Measurements from ENCODE around the gene CTNS. TPM values are rescaled to one million over a fixed set of nuclear protein-coding genes. Genes with fewer than 3 reads are reported as not detected.
"Not testable (repeated sequence)": the region's sequence is repeated elsewhere in the genome, so short reads cannot be mapped to it uniquely, and the experiment has no call there.

CTNS gene
- total RNA-seq, 2 experiments from 2014 or later: 10.3 TPM

- ChIA-PET POLR2A (no interaction called here), CTCF (no interaction called here)
- no peak for DNase-seq
- Mint-ChIP-seq H3K27ac (no peak overlapping the region), H3K4me1 (peaks cover 35% of the 10 kb centered on the region), H3K4me3 (no peak overlapping the region), H3K27me3 (no peaks in the 10 kb centered on the region), H3K9me3 (peaks cover 6% of the 10 kb centered on the region), H3K36me3 (ENCODE audit: low read depth) (peaks cover 18% of the 10 kb centered on the region)
These were observed 61.6 kb downstream of the CTNS start for GRCh38 chr17:3698139-3698538.

GRCh38 chr17:3699951-3700350 lies 63.4 kb downstream of the CTNS start:
- Mint-ChIP-seq H3K27me3 (no peaks in the 10 kb centered on the region), H3K4me3 (no peak overlapping the region), H3K4me1 (peaks cover 21% of the 10 kb centered on the region), H3K9me3 (peaks cover 6% of the 10 kb centered on the region), H3K36me3 (ENCODE audit: low read depth) (peaks cover 25% of the 10 kb centered on the region), H3K27ac (no peak overlapping the region)
- no peak for DNase-seq
- CTCF ChIA-PET: interaction anchor here (1.0 kb wide), 2 partner anchors 11 to 22 kb away, joined by 4 to 5 read pairs; no protein-coding TSS in a partner anchor
- POLR2A ChIA-PET: no interaction called here

GRCh38 chr17:3702041-3702539 lies 65.5 kb downstream of the CTNS start:
- not testable (repeated sequence) for H3K27me3 Mint-ChIP-seq, H3K27ac Mint-ChIP-seq, DNase-seq, H3K4me3 Mint-ChIP-seq, H3K9me3 Mint-ChIP-seq
- Mint-ChIP-seq H3K4me1 (peaks cover 17% of the 10 kb centered on the region), H3K36me3 (ENCODE audit: low read depth) (peaks cover 25% of the 10 kb centered on the region)
- POLR2A ChIA-PET: interaction anchor here (0.6 to 0.9 kb wide), 2 partner anchors 9 to 62 kb away, joined by 3 to 4 read pairs; no protein-coding TSS in a partner anchor
- CTCF ChIA-PET: interaction anchor here (1.0 to 1.7 kb wide), 3 partner anchors 19 to 144 kb away, joined by 5 to 7 read pairs (median 7); partner anchors contain the start of genes HASPIN and NCBP3

GRCh38 chr17:3704931-3705717 lies 68.6 kb downstream of the CTNS start:
- H3K27ac Mint-ChIP-seq: no peak overlapping the region
- no peak overlapping the region for H3K4me3 Mint-ChIP-seq
- H3K36me3 Mint-ChIP-seq (ENCODE audit: low read depth): peaks cover 31% of the 10 kb centered on the region
- CTCF ChIA-PET: interaction anchor here (1.3 to 3.4 kb wide), 2 partner anchors 11 to 18 kb away, joined by 4 to 9 read pairs; partner anchors contain the start of gene HASPIN
- H3K4me1 Mint-ChIP-seq: peaks cover 32% of the 10 kb centered on the region
- H3K9me3 Mint-ChIP-seq: peaks cover 6% of the 10 kb centered on the region
- POLR2A ChIA-PET: no interaction called here
- H3K27me3 Mint-ChIP-seq: no peaks in the 10 kb centered on the region
- no peak for DNase-seq

GRCh38 chr17:3705718-3705984 lies 69.1 kb downstream of the CTNS start:
- Mint-ChIP-seq H3K4me1 (peaks cover 36% of the 10 kb centered on the region), H3K36me3 (ENCODE audit: low read depth) (peaks cover 31% of the 10 kb centered on the region)
- CTCF ChIA-PET: interaction anchor here (1.3 to 3.4 kb wide), 2 partner anchors 11 to 17 kb away, joined by 4 to 9 read pairs; partner anchors contain the start of gene HASPIN
- H3K27me3 Mint-ChIP-seq, DNase-seq, H3K27ac Mint-ChIP-seq, H3K4me3 Mint-ChIP-seq, POLR2A ChIA-PET, H3K9me3 Mint-ChIP-seq: not testable (repeated sequence)

GRCh38 chr17:3708366-3708765 lies 71.8 kb downstream of the CTNS start:
- H3K4me3 Mint-ChIP-seq: no peak overlapping the region
- ChIA-PET CTCF (interaction anchor here (1.0 to 3.4 kb wide), 5 partner anchors 13 to 138 kb away, joined by 3 to 9 read pairs (median 4); partner anchors contain the start of genes HASPIN, NCBP3 and P2RX5), POLR2A (no interaction called here)
- H3K27ac Mint-ChIP-seq: peak overlapping the region; percentile 20
- no peak for DNase-seq
- H3K36me3 Mint-ChIP-seq (ENCODE audit: low read depth): peaks cover 30% of the 10 kb centered on the region
- peaks cover 53% of the 10 kb centered on the region for H3K4me1 Mint-ChIP-seq
- no peaks in the 10 kb centered on the region for H3K9me3 Mint-ChIP-seq
- H3K27me3 Mint-ChIP-seq: no peaks in the 10 kb centered on the region

- ChIA-PET POLR2A (interaction anchor here (0.6 to 1.2 kb wide), 4 partner anchors 9 to 15 kb away, joined by 3 to 5 read pairs (median 4); partner anchors contain the start of genes HASPIN and P2RX5), CTCF (interaction anchor here (1.1 to 2.1 kb wide), 5 partner anchors 9 to 28 kb away, joined by 4 to 16 read pairs (median 5); partner anchors contain the start of gene HASPIN)
- Mint-ChIP-seq H3K4me1 (peaks cover 65% of the 10 kb centered on the region), H3K27me3 (no peaks in the 10 kb centered on the region), H3K4me3 (peak overlapping the region; percentile 66), H3K9me3 (no peaks in the 10 kb centered on the region), H3K27ac (peak overlapping the region; percentile 95), H3K36me3 (ENCODE audit: low read depth) (peaks cover 37% of the 10 kb centered on the region)
- peak; percentile 88 for DNase-seq
These were observed 74.4 kb downstream of the CTNS start for GRCh38 chr17:3710951-3711383.

Other genes starting within 250 kb of the CTNS start
- not detected for gene OR1E1, start 238.3 kb upstream of the CTNS start, total RNA-seq
- not detected for gene OR3A3, start 225.4 kb upstream of the CTNS start, total RNA-seq
- gene OR1E2, start 202.9 kb upstream of the CTNS start, total RNA-seq: not detected
- under 1 TPM; 0.81 to 0.89 TPM for gene SPATA22, start 164.9 kb upstream of the CTNS start, total RNA-seq
- not detected for gene ASPA, start 160.8 kb upstream of the CTNS start, total RNA-seq
- gene TRPV3, start 78.9 kb upstream of the CTNS start, total RNA-seq: under 1 TPM; 0.10 to 0.27 TPM
- 1 to 10 TPM; 3.1 to 4.3 TPM for gene TRPV1, start 27.3 kb upstream of the CTNS start, total RNA-seq
- gene SHPK, start 510 bp upstream of the CTNS start, total RNA-seq: 10 to 100 TPM; 11.5 to 12.3 TPM
- gene TAX1BP3, start 31.8 kb downstream of the CTNS start, total RNA-seq: 10 to 100 TPM; 17.4 to 18.4 TPM
- 10 to 100 TPM; 34.8 to 37.3 TPM for gene EMC6, start 32.1 kb downstream of the CTNS start, total RNA-seq
- 10 to 100 TPM; 33.6 to 39.4 TPM for gene P2RX5, start 59.4 kb downstream of the CTNS start, total RNA-seq
- gene HASPIN, start 87.1 kb downstream of the CTNS start, total RNA-seq: 10 to 100 TPM; 27.6 to 31.2 TPM
- 10 to 100 TPM; 18.3 to 20.9 TPM for gene ITGAE, start 164.4 kb downstream of the CTNS start, total RNA-seq
- 10 to 100 TPM; 43.6 to 43.7 TPM for gene NCBP3, start 209.5 kb downstream of the CTNS start, total RNA-seq

All from activated CD4-positive, alpha-beta T cell treated with anti-CD3 and anti-CD28 coated beads, Interleukin-2, amount 10 ng/mL, durations not matched to agents 7 days and 5 days (primary cell).